SK-N-SH treated with all-trans-retinoic acid at 6 μM for 48 hours (cell line): ENCODE measurements around the gene LENG9.
"Not testable (repeated sequence)": the region's sequence is repeated elsewhere in the genome, so short reads cannot be mapped to it uniquely, and the experiment has no call there.

Source experiments
- ATAC-seq: fragments of 200-7000 bp; cut with Tn5 transposase; 3 replicates; pipeline ENCODE4 v1.9.1; 2020; ENCODE audit warnings: mild to moderate bottlenecking, moderate library complexity
- ISL1 ChIP-seq: fragments of 250-450 bp; sonication (Bioruptor Pico); IDR thresholded peaks from 2 replicates; pipeline ENCODE4 v2.1.2; 2022; ENCODE audit warnings: mild to moderate bottlenecking, moderate library complexity
- PATZ1 ChIP-seq: fragments of 250-450 bp; sonication (Bioruptor Pico); IDR thresholded peaks from 2 replicates; pipeline ENCODE4 v1.8.0; 2020; ENCODE audit warnings: mild to moderate bottlenecking, moderate library complexity, borderline replicate concordance
- PPARA ChIP-seq: fragments of 250-450 bp; sonication (Bioruptor Pico); IDR thresholded peaks from 2 replicates; pipeline ENCODE4 v1.5.0; 2020; ENCODE audit warnings: mild to moderate bottlenecking, borderline replicate concordance
- SNAI2 ChIP-seq: fragments of 250-450 bp; sonication (Bioruptor Pico); IDR thresholded peaks from 2 replicates; pipeline ENCODE4 v1.5.0; 2020; ENCODE audit warnings: mild to moderate bottlenecking, moderate library complexity
- ZC3H10 ChIP-seq: fragments of 250-450 bp; sonication (Bioruptor Pico); IDR thresholded peaks from 2 replicates; pipeline ENCODE4 v1.5.1; 2021; ENCODE audit warnings: mild to moderate bottlenecking, moderate library complexity
- ZFP3 ChIP-seq: fragments of 250-450 bp; sonication (Bioruptor Pico); IDR thresholded peaks from 2 replicates; pipeline ENCODE4 v1.5.0; 2020; ENCODE audit warnings: mild to moderate bottlenecking, moderate library complexity
- ZFP30 ChIP-seq: fragments of 450-650 bp; formaldehyde crosslinking; IDR thresholded peaks from 2 replicates; pipeline ENCODE4 v1.5.0; 2022; ENCODE audit warnings: mild to moderate bottlenecking, moderate library complexity
- ZNF565 ChIP-seq: fragments of 450-650 bp; formaldehyde crosslinking; conservative IDR thresholded peaks from 2 replicates; pipeline ENCODE4 v1.5.0; 2020; ENCODE audit warnings: low read depth, mild to moderate bottlenecking, moderate library complexity
- TF ChIP-seq, protein P1 (sequence below): fragments of 250-450 bp; sonication (Bioruptor Pico); IDR thresholded peaks from 2 replicates; pipeline ENCODE4 v1.5.1; 2021; ENCODE audit warnings: mild to moderate bottlenecking, moderate library complexity

LENG9 gene

GRCh38 chr19:54507824-54508223, 44.2 kb upstream of the LENG9 start (continued):
- TF ChIP-seq PATZ1 (CRISPR knock-in tag) (no peak), ZFP3 (CRISPR knock-in tag) (no peak)

GRCh38 chr19:54507038-54507717, 43.6 kb upstream of the LENG9 start:
- ATAC-seq = not testable (repeated sequence)

GRCh38 chr19:54506079-54506478, 42.5 kb upstream of the LENG9 start:
- no peak for TF ChIP-seq ZC3H10
- no peak for TF ChIP-seq ZFP3 (CRISPR knock-in tag)
- no peak for TF ChIP-seq PATZ1 (CRISPR knock-in tag)
- TF ChIP-seq ZNF565 (CRISPR knock-in tag) = no peak
- TF ChIP-seq SNAI2 (CRISPR knock-in tag) = no peak
- no peak for TF ChIP-seq PPARA (CRISPR knock-in tag)
- ATAC-seq = no peak

DNA sequence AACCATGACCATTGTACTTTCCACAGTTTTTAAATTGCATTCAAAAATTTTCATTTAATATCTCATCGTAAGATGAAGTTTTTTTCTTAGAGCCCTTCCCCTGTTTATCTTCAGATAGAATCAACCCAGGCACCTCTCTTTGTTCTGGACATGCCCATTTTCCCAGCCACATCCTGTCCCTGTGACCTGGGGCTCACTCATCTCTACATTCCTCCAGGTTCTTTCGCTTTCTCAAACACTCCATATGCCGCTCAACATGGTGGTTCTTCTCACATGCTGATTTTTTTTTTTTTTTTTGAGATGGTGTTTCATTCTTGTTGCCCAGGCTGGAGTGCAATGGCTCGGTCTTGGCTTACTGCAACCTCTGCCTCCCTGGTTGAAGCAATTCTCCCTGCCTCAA, 42.0 kb upstream of the LENG9 start:
- ATAC-seq = not testable (repeated sequence)

GRCh38 chr19:54502518-54503048, 39.0 kb upstream of the LENG9 start, which contains the start of gene LAIR2:
TSS of gene LAIR2 (plus strand) at chr19:54502831. CDS start at chr19:54502919, 88 bp downstream.
- TF ChIP-seq, protein P1, sequence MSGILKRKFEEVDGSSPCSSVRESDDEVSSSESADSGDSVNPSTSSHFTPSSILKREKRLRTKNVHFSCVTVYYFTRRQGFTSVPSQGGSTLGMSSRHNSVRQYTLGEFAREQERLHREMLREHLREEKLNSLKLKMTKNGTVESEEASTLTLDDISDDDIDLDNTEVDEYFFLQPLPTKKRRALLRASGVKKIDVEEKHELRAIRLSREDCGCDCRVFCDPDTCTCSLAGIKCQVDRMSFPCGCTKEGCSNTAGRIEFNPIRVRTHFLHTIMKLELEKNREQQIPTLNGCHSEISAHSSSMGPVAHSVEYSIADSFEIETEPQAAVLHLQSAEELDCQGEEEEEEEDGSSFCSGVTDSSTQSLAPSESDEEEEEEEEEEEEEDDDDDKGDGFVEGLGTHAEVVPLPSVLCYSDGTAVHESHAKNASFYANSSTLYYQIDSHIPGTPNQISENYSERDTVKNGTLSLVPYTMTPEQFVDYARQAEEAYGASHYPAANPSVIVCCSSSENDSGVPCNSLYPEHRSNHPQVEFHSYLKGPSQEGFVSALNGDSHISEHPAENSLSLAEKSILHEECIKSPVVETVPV (CRISPR knock-in tag) = no peak
- no peak for TF ChIP-seq ZFP30
- ATAC-seq = no peak

DNA sequence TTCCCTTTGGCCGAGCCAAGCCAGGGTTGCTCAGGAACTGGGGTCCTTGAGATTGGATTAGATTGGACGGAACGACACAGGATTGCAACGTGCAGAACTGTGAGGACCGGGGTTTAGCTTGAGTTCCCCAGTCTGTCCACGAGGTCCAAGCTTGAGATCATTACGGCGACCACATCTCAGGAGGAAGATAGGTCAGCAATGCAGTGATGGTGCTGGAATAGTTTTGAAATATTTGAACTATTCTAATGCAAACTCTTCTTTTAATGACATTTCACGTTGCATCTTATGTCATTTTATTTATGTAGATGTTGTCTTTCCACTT, 34.8 kb upstream of the LENG9 start:
- not testable (repeated sequence) for ATAC-seq

DNA sequence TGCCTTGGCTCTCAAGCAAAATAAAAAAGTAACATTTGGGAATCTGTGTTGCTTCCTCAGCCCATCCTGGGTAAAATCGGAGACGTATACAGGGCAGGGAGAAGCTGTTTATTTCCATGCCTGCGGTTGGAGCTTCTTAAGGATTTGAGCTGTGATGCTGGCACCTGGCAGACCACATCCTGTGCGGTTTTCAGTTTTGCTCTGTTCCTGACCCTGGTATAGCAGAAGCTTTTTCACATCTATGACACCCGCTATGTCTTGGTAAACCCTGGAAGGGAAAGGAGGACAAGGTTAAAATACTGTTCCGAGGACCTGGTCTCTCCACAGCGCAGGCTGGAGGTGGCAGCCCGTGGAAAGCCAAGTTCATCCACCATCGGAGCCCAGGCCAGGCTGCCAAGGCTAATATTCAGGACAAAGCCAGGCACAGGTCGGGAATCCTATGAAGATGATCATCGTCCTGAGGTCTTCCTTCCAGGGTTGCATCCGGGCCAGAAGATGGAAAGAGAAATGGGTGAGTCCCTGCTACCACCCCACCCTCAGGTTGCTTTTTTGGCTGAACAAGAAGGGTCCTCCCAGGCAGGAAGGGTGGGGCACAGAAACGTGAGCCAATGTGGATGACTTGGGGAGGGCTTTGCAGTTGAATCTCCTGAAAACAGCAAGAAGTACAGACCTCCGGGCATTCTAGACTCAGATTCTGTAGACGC, 34.3 kb upstream of the LENG9 start:
- not testable (repeated sequence) for ATAC-seq

GRCh38 chr19:54495284-54495683, 31.7 kb upstream of the LENG9 start:
- ATAC-seq = not testable (repeated sequence)

GRCh38 chr19:54493967-54494585, 30.5 kb upstream of the LENG9 start:
- ATAC-seq = no peak
- no peak for TF ChIP-seq ISL1 (CRISPR knock-in tag)

DNA sequence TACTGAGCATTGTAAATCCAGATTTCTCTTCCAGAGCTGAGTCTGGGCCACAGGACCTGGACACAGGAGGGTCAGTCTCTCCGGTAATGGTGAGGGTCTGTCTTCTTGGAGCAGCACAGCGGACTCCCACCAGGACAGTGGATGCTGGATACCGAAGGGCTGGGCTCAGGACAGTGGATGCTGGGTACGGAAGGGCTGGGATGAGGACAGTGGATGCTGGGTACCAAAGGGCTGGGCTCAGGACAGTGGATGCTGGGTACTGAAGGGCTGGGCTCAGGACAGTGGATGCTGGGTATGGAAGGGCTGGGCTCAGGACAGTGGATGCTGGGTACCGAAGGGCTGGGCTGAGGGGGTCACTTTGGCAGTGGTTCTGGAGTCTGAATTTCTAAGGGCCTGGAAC, 29.5 kb upstream of the LENG9 start:
- ATAC-seq = not testable (repeated sequence)
